ENCODE data around the gene SMYD3. TPM values are rescaled to one million over a fixed set of nuclear protein-coding genes. Genes with fewer than 3 reads are reported as not detected.

Gene SMYD3
- total RNA-seq, 1 donor from 2014 or later: 29.3 TPM

- no peak for DNase-seq (ENCODE audit: low spot score)
- peaks cover 45% of the 10 kb centered on the region for H3K4me1 Mint-ChIP-seq (ENCODE audit: low read depth)
- H3K27me3 Mint-ChIP-seq (ENCODE audit: low read depth): no peaks in the 10 kb centered on the region
- no peak overlapping the region for H3K4me3 Mint-ChIP-seq (ENCODE audit: unreplicated experiment)
- no peaks in the 10 kb centered on the region for H3K36me3 Mint-ChIP-seq (ENCODE audit: low read depth)
- no peak for TF ChIP-seq CTCF (IDR thresholded peaks at IDR 0.05)
- peak overlapping the region; percentile 23 for H3K27ac Mint-ChIP-seq (ENCODE audit: unreplicated experiment)
- H3K9me3 Mint-ChIP-seq (ENCODE audit: low read depth): no peaks in the 10 kb centered on the region
Observed at GRCh38 chr1:246300626-246301549, 206.2 kb downstream of the SMYD3 start.

GRCh38 chr1:246297279-246298265 lies 209.5 kb downstream of the SMYD3 start:
- no peak for TF ChIP-seq CTCF (IDR thresholded peaks at IDR 0.05)
- Mint-ChIP-seq H3K4me3 (ENCODE audit: unreplicated experiment) (no peak overlapping the region), H3K27ac (ENCODE audit: unreplicated experiment) (no peak overlapping the region), H3K9me3 (ENCODE audit: low read depth) (no peaks in the 10 kb centered on the region), H3K4me1 (ENCODE audit: low read depth) (peaks cover 50% of the 10 kb centered on the region), H3K27me3 (ENCODE audit: low read depth) (no peaks in the 10 kb centered on the region), H3K36me3 (ENCODE audit: low read depth) (no peaks in the 10 kb centered on the region)
- no peak for DNase-seq (ENCODE audit: low spot score)

GRCh38 chr1:246295968-246296367 lies 211.1 kb downstream of the SMYD3 start:
- no peak for DNase-seq (ENCODE audit: low spot score)
- Mint-ChIP-seq H3K36me3 (ENCODE audit: low read depth) (no peaks in the 10 kb centered on the region), H3K27ac (ENCODE audit: unreplicated experiment) (peak overlapping the region; percentile 71), H3K27me3 (ENCODE audit: low read depth) (no peaks in the 10 kb centered on the region), H3K4me3 (ENCODE audit: unreplicated experiment) (no peak overlapping the region), H3K9me3 (ENCODE audit: low read depth) (no peaks in the 10 kb centered on the region), H3K4me1 (ENCODE audit: low read depth) (peaks cover 35% of the 10 kb centered on the region)
- TF ChIP-seq CTCF (IDR thresholded peaks at IDR 0.05): no peak

- no peaks in the 10 kb centered on the region for H3K27me3 Mint-ChIP-seq (ENCODE audit: low read depth)
- H3K9me3 Mint-ChIP-seq (ENCODE audit: low read depth): no peaks in the 10 kb centered on the region
- peaks cover 29% of the 10 kb centered on the region for H3K4me1 Mint-ChIP-seq (ENCODE audit: low read depth)
Observed at GRCh38 chr1:246295340-246295739, 211.7 kb downstream of the SMYD3 start.

More at GRCh38 chr1:246295340-246295739, 211.7 kb downstream of the SMYD3 start:
- Mint-ChIP-seq H3K36me3 (ENCODE audit: low read depth) (no peaks in the 10 kb centered on the region), H3K27ac (ENCODE audit: unreplicated experiment) (peak overlapping the region; percentile 71), H3K4me3 (ENCODE audit: unreplicated experiment) (no peak overlapping the region)
- no peak for DNase-seq (ENCODE audit: low spot score)
- no peak for TF ChIP-seq CTCF (IDR thresholded peaks at IDR 0.05)
